Gastroesophageal sphincter (tissue), 3 donors: Measurements from ENCODE around the gene SNCAIP.

Experiments
- POLR2AphosphoS5 ChIP-seq: sonication (generic); formaldehyde crosslinking; IDR thresholded peaks from one replicate; pipeline ENCODE4 v1.6.1; 2017; ENCODE audit warnings: antibody characterized with exemption
- TF ChIP-seq, protein P1 (sequence below), 4 experiments: fragments of 200-600 bp in 2 of 4; fragments of 450-650 bp in 2 of 4; sonication (generic) in 1 of 4; IDR thresholded peaks; one replicate each; pipeline ENCODE4 v1.5.1; 2017 to 2019; ENCODE audit warnings: antibody characterized with exemption in 4 of 4, mild to moderate bottlenecking in 2 of 4, moderate library complexity in 2 of 4

DNA sequence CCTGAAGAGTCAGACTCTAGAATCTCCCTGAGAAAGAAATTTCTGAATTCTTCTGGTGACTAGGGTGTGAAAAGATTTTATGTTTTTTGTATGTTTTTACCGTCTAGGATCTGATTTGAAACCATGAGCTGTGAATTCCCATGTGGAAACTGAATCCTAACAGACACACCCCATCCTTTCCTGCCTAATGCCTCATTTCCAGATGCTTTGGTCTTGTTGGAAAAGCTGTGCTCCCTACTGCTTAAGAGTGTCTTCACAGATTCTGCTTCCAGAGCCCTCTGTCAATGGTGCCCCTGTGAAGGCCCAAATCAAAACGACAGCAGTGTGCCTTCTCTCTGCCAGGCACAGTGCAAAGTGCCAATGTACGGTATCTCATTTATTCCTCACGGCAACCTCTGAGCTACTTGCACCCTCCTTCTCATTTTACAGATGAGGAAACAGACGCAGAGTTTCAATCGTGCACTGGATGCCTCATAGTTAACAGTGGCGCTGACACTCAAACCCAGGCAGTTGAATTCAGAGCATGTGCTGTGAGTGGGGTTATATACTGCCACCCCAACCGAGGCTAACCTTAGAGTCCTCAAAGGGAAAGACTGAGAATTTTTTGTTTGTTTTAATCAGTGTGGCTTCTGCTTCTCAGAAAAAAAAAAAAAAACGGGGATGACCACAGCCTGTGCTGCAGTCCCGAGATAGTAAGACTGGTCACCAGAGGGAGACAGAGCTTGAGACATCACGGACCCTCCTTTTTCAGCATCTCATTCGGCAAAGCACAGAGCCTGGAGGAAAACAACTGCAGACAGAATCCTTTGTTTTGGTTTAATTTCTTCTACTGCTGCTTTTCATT is 188.4 kb downstream of the SNCAIP start:
- TF ChIP-seq, protein P1, sequence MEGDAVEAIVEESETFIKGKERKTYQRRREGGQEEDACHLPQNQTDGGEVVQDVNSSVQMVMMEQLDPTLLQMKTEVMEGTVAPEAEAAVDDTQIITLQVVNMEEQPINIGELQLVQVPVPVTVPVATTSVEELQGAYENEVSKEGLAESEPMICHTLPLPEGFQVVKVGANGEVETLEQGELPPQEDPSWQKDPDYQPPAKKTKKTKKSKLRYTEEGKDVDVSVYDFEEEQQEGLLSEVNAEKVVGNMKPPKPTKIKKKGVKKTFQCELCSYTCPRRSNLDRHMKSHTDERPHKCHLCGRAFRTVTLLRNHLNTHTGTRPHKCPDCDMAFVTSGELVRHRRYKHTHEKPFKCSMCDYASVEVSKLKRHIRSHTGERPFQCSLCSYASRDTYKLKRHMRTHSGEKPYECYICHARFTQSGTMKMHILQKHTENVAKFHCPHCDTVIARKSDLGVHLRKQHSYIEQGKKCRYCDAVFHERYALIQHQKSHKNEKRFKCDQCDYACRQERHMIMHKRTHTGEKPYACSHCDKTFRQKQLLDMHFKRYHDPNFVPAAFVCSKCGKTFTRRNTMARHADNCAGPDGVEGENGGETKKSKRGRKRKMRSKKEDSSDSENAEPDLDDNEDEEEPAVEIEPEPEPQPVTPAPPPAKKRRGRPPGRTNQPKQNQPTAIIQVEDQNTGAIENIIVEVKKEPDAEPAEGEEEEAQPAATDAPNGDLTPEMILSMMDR (IDR thresholded peaks at IDR 0.05) = peak; percentile 25 to 58 (median 26)
- no peak for TF ChIP-seq POLR2AphosphoS5
